ENCODE measurements around the gene ARAP1.

DNA sequence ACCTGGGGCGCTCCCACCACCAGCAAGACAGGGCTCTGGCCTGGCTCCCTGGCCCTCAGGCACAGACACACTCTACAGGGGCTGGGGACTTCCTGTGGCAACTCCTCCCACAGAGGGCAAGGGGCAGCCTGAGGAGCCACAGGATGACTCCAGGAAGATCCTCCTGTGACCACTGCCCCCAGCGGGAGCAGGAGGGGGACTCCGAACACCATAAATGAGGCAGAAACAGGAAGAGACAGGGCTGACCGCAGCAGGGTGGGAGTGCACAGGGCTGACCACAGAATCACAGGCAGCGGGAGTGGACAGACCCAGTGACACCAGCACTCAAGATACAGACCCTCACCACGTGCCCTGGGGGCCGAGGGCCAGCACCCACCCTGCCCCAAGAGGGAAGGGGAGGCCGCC is 10.8 kb downstream of the ARAP1 start:
- TF ChIP-seq, protein P1, sequence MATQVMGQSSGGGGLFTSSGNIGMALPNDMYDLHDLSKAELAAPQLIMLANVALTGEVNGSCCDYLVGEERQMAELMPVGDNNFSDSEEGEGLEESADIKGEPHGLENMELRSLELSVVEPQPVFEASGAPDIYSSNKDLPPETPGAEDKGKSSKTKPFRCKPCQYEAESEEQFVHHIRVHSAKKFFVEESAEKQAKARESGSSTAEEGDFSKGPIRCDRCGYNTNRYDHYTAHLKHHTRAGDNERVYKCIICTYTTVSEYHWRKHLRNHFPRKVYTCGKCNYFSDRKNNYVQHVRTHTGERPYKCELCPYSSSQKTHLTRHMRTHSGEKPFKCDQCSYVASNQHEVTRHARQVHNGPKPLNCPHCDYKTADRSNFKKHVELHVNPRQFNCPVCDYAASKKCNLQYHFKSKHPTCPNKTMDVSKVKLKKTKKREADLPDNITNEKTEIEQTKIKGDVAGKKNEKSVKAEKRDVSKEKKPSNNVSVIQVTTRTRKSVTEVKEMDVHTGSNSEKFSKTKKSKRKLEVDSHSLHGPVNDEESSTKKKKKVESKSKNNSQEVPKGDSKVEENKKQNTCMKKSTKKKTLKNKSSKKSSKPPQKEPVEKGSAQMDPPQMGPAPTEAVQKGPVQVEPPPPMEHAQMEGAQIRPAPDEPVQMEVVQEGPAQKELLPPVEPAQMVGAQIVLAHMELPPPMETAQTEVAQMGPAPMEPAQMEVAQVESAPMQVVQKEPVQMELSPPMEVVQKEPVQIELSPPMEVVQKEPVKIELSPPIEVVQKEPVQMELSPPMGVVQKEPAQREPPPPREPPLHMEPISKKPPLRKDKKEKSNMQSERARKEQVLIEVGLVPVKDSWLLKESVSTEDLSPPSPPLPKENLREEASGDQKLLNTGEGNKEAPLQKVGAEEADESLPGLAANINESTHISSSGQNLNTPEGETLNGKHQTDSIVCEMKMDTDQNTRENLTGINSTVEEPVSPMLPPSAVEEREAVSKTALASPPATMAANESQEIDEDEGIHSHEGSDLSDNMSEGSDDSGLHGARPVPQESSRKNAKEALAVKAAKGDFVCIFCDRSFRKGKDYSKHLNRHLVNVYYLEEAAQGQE (IDR thresholded peaks at IDR 0.05; ENCODE audit: insufficient read depth in 1 of 2, low read depth in 2 of 2, low read length in 1 of 2) = no peak
- TF ChIP-seq, protein P2, sequence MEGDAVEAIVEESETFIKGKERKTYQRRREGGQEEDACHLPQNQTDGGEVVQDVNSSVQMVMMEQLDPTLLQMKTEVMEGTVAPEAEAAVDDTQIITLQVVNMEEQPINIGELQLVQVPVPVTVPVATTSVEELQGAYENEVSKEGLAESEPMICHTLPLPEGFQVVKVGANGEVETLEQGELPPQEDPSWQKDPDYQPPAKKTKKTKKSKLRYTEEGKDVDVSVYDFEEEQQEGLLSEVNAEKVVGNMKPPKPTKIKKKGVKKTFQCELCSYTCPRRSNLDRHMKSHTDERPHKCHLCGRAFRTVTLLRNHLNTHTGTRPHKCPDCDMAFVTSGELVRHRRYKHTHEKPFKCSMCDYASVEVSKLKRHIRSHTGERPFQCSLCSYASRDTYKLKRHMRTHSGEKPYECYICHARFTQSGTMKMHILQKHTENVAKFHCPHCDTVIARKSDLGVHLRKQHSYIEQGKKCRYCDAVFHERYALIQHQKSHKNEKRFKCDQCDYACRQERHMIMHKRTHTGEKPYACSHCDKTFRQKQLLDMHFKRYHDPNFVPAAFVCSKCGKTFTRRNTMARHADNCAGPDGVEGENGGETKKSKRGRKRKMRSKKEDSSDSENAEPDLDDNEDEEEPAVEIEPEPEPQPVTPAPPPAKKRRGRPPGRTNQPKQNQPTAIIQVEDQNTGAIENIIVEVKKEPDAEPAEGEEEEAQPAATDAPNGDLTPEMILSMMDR (IDR thresholded peaks at IDR 0.05) = no peak
- no peak for TF ChIP-seq SIN3A (IDR thresholded peaks at IDR 0.05; ENCODE audit: borderline replicate concordance, insufficient read depth, low read depth, low read length)
- TF ChIP-seq POLR2AphosphoS5 (IDR thresholded peaks at IDR 0.05; ENCODE audit: low read depth, low read length) = no peak

Measured in Panc1 (cell line).